H1 (cell line): ENCODE data around the gene LIN54.

ENCODE experiments used
- CREB1 ChIP-seq: IDR thresholded peaks from 2 replicates; pipeline ENCODE4 v1.6.1; 2012; ENCODE audit warnings: inconsistent platforms
- CTCF ChIP-seq, 3 experiments: IDR thresholded peaks; 1 replicate in 2 of 3; 2 replicates in 1 of 3; pipeline versions ENCODE4 v1.5.1 to v1.6.1; 2011; ENCODE audit warnings: low read length in 3 of 3, mild to moderate bottlenecking in 3 of 3, inconsistent platforms in 2 of 3, low read depth in 1 of 3, moderate library complexity in 1 of 3; ENCODE audit not compliant: insufficient read depth in 1 of 3; ENCODE audit errors: control extremely low read depth in 1 of 3
- EZH2 ChIP-seq: fragments of 200-600 bp; sonication (generic); IDR thresholded peaks from 2 replicates; pipeline ENCODE4 v1.7.1; 2012; ENCODE audit warnings: low read depth, mild to moderate bottlenecking, moderate library complexity, low read length, inconsistent platforms; ENCODE audit not compliant: severe bottlenecking
- POLR2A ChIP-seq, 2 experiments: IDR thresholded peaks; 1 replicate in 1 of 2; 2 replicates in 1 of 2; pipeline ENCODE4 v1.6.1; 2011; ENCODE audit warnings: low read depth in 2 of 2, low read length in 2 of 2, mild to moderate bottlenecking in 2 of 2; ENCODE audit errors: control extremely low read depth in 1 of 2
- RFX5 ChIP-seq: IDR thresholded peaks from 2 replicates; pipeline ENCODE4 v1.6.1; 2011; ENCODE audit warnings: low read depth, low read length, improper control_type of control experiment, borderline replicate concordance

DNA sequence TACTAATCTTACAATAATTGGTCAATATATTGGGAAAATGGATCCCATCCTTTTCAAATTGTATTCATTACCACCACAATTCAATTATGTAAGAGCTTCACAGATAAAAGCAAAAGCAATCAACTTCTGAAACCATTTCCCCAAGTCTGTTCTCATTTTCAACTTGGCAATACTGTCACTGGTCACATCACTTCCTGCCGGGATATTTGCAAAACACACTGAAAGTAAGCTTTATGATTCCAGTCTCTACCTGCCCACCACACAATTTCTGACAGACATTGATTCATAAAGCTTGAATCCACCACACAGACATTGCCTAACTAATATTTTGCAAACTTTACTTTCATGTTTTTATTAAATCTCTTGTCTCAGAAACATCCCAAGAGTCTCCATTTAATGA, 53.6 kb downstream of the LIN54 start:
- TF ChIP-seq CTCF (IDR thresholded peaks at IDR 0.05; ENCODE audit: control extremely low read depth in 1 of 3, insufficient read depth in 1 of 3, low read depth in 1 of 3, low read length in 3 of 3) (no peak), CREB1 (no peak), POLR2A (IDR thresholded peaks at IDR 0.05; ENCODE audit: control extremely low read depth in 1 of 2, low read depth in 2 of 2, low read length in 2 of 2) (no peak), RFX5 (no peak), EZH2 (no peak)
